ENCODE measurements around the gene CTF1. TPM values are rescaled to one million over a fixed set of nuclear protein-coding genes. Genes with fewer than 3 reads are reported as not detected.
A peak's percentile ranks its signal among the peaks of the same experiment; 100 is the strongest.

The CTF1 gene
- total RNA-seq, 1 donor from 2014 or later, result 0.59 TPM

- no peak for DNase-seq
These were observed 14.1 kb downstream of the CTF1 start for GRCh38 chr16:30910427-30911029.

GRCh38 chr16:30912794-30913412 lies 16.5 kb downstream of the CTF1 start:
- no peak for DNase-seq

- no peak for DNase-seq
These were observed 18.4 kb downstream of the CTF1 start for GRCh38 chr16:30914830-30915229.

GRCh38 chr16:30918614-30919013 lies 22.2 kb downstream of the CTF1 start:
- no peak for DNase-seq

GRCh38 chr16:30920891-30921290 lies 24.5 kb downstream of the CTF1 start:
- DNase-seq, result no peak

GRCh38 chr16:30921459-30921747 lies 25.0 kb downstream of the CTF1 start:
- no peak for DNase-seq

GRCh38 chr16:30921748-30922419 lies 25.5 kb downstream of the CTF1 start:
- DNase-seq, result peak; percentile 97

GRCh38 chr16:30922420-30922959 lies 26.1 kb downstream of the CTF1 start:
- peak; percentile 100 for DNase-seq

- DNase-seq, result peak; percentile 100
These were observed 26.6 kb downstream of the CTF1 start for GRCh38 chr16:30922960-30923535.

- peak; percentile 52 for DNase-seq
These were observed 27.2 kb downstream of the CTF1 start, which contains the start of gene FBXL19 for GRCh38 chr16:30923554-30924075. TSS of gene FBXL19 (plus strand) at chr16:30923572. CDS start at chr16:30925755, 2,183 bp downstream.

- DNase-seq, result no peak
These were observed 27.9 kb downstream of the CTF1 start for GRCh38 chr16:30924076-30924912.

- DNase-seq, result no peak
These were observed 28.7 kb downstream of the CTF1 start for GRCh38 chr16:30924913-30925631.

- DNase-seq, result no peak
These were observed 29.2 kb downstream of the CTF1 start for GRCh38 chr16:30925632-30925987.

GRCh38 chr16:30925995-30926811 lies 29.8 kb downstream of the CTF1 start:
- DNase-seq, result no peak

- no peak for DNase-seq
These were observed 30.7 kb downstream of the CTF1 start for GRCh38 chr16:30926937-30927788.

- peak; percentile 69 for DNase-seq
These were observed 31.5 kb downstream of the CTF1 start for GRCh38 chr16:30927789-30928378.

GRCh38 chr16:30928390-30928789 lies 32.0 kb downstream of the CTF1 start:
- DNase-seq, result no peak

GRCh38 chr16:30929167-30929566 lies 32.8 kb downstream of the CTF1 start:
- no peak for DNase-seq

GRCh38 chr16:30930160-30930571 lies 33.8 kb downstream of the CTF1 start:
- DNase-seq, result no peak

Data from skin of body (tissue), 2 donors.